Hepatocyte (in vitro differentiated cells): Measurements from ENCODE around the gene PRKAR1B. TPM values are rescaled to one million over a fixed set of nuclear protein-coding genes. Genes with fewer than 3 reads are reported as not detected.

ENCODE experiments used
- DNase-seq: peaks from one replicate; pipeline ENCODE4 v3.0.0-alpha.2; 2016; ENCODE audit warnings: low spot score
- H2AFZ ChIP-seq: fragments of 200-600 bp; sonication (generic); 2 replicates; pipeline ENCODE4 v1.6.0; 2016; ENCODE audit warnings: antibody characterized with exemption, mild to moderate bottlenecking
- H3K27ac ChIP-seq: fragments of 200-600 bp; sonication (generic); 2 replicates; pipeline ENCODE4 v1.5.1; 2016; ENCODE audit warnings: mild to moderate bottlenecking
- H3K27me3 ChIP-seq: fragments of 200-600 bp; sonication (generic); 2 replicates; pipeline ENCODE4 v1.6.1; 2016
- H3K36me3 ChIP-seq: fragments of 200-600 bp; sonication (generic); replicated peaks from 2 replicates; pipeline ENCODE4 v1.5.1; 2016; ENCODE audit warnings: low read depth; ENCODE audit not compliant: insufficient read depth
- H3K4me1 ChIP-seq: fragments of 200-600 bp; sonication (generic); 2 replicates; pipeline ENCODE4 v1.5.1; 2016; ENCODE audit warnings: mild to moderate bottlenecking, moderate library complexity; ENCODE audit not compliant: insufficient read depth
- H3K4me2 ChIP-seq: fragments of 200-600 bp; sonication (generic); 2 replicates; pipeline ENCODE4 v1.6.0; 2016
- H3K4me3 ChIP-seq: fragments of 200-600 bp; sonication (generic); 2 replicates; pipeline ENCODE4 v1.5.1; 2016; ENCODE audit warnings: mild to moderate bottlenecking
- H3K79me2 ChIP-seq: fragments of 200-600 bp; sonication (generic); 2 replicates; pipeline ENCODE4 v1.6.0; 2017; ENCODE audit warnings: mild to moderate bottlenecking
- H3K9me2 ChIP-seq: fragments of 200-600 bp; sonication (generic); replicated peaks from 2 replicates; pipeline ENCODE4 v1.6.0; 2017; ENCODE audit warnings: mild to moderate bottlenecking; ENCODE audit not compliant: insufficient read depth
- H3K9me3 ChIP-seq: fragments of 200-600 bp; sonication (generic); 2 replicates; pipeline ENCODE4 v1.5.1; 2016; ENCODE audit warnings: low read depth, mild to moderate bottlenecking
- H4K20me1 ChIP-seq: fragments of 200-600 bp; sonication (generic); 2 replicates; pipeline ENCODE4 v1.6.0; 2016; ENCODE audit warnings: mild to moderate bottlenecking; ENCODE audit not compliant: insufficient read depth, poor library complexity, severe bottlenecking
- CTCF ChIP-seq: fragments of 200-600 bp; sonication (generic); IDR thresholded peaks from 2 replicates; pipeline ENCODE4 v1.5.1; 2016; ENCODE audit warnings: antibody characterized with exemption, mild to moderate bottlenecking; ENCODE audit not compliant: poor library complexity
- EZH2 ChIP-seq: fragments of 200-600 bp; sonication (generic); IDR thresholded peaks from 2 replicates; pipeline ENCODE4 v1.6.1; 2016; ENCODE audit warnings: antibody characterized with exemption, mild to moderate bottlenecking, borderline replicate concordance
- EZH2phosphoT487 ChIP-seq: fragments of 200-600 bp; sonication (generic); IDR thresholded peaks from one replicate; pipeline ENCODE4 v1.6.1; 2018; ENCODE audit warnings: antibody characterized with exemption, mild to moderate bottlenecking, low read depth, moderate library complexity; ENCODE audit not compliant: unreplicated experiment, severe bottlenecking
- WGBS: methylation state at CpG from one replicate; pipeline ENCODE4 v1.1.6; 2016; ENCODE audit warnings: low lambda C conversion rate; ENCODE audit errors: missing lambda C conversion rate; 5-methylcytosine and 5-hydroxymethylcytosine counted together
- polyA plus RNA-seq: library from polyadenylated mRNA; unstranded; fragments of >200 nt; fragmentation: Nextera tagmentation; extraction: Ambion mirVana; gene quantifications from 2 replicates; pipeline ENCODE4 v1.2.1, GENCODE V29; 2016
- total RNA-seq: library from RNA; depleted of rRNA; stranded (reverse); fragments of >200 nt; gene quantifications from 2 replicates; pipeline ENCODE4 v1.2.3, GENCODE V29; 2014

The PRKAR1B gene
- total and polyA plus RNA-seq, 2 experiments from 2014 or later = 16.6 to 28.7 TPM

GRCh38 chr7:582081-582835 lies 144.8 kb downstream of the PRKAR1B start:
- H4K20me1 ChIP-seq = no peaks in the 10 kb centered on the region
- H3K4me1 ChIP-seq = peaks cover 1% of the 10 kb centered on the region
- WGBS = 96% methylated on average over 42 of the region's 43 CpGs
- H3K9me2 ChIP-seq = no peaks in the 10 kb centered on the region
- no peak overlapping the region for H3K4me3 ChIP-seq
- no peaks in the 10 kb centered on the region for H3K79me2 ChIP-seq
- no peak overlapping the region for H3K4me2 ChIP-seq
- H2AFZ ChIP-seq = no peak overlapping the region
- H3K27me3 ChIP-seq = no peaks in the 10 kb centered on the region
- no peak for DNase-seq
- no peak for TF ChIP-seq EZH2phosphoT487
- TF ChIP-seq EZH2 = no peak
- TF ChIP-seq CTCF = no peak
- no peaks in the 10 kb centered on the region for H3K36me3 ChIP-seq
- no peak overlapping the region for H3K27ac ChIP-seq
- H3K9me3 ChIP-seq = no peaks in the 10 kb centered on the region

GRCh38 chr7:578386-578785 lies 148.7 kb downstream of the PRKAR1B start:
- no peaks in the 10 kb centered on the region for H3K36me3 ChIP-seq
- H3K27ac ChIP-seq = no peak overlapping the region
- WGBS = 97% methylated on average over 15 of the region's 16 CpGs
- TF ChIP-seq EZH2 = no peak
- TF ChIP-seq EZH2phosphoT487 = no peak
- no peak for TF ChIP-seq CTCF
- DNase-seq = no peak
- H3K9me3 ChIP-seq = no peaks in the 10 kb centered on the region
- H3K4me1 ChIP-seq = no peaks in the 10 kb centered on the region
- no peaks in the 10 kb centered on the region for H3K79me2 ChIP-seq
- no peak overlapping the region for H3K4me2 ChIP-seq
- no peaks in the 10 kb centered on the region for H3K9me2 ChIP-seq
- no peak overlapping the region for H3K4me3 ChIP-seq
- no peaks in the 10 kb centered on the region for H3K27me3 ChIP-seq
- H2AFZ ChIP-seq = no peak overlapping the region
- H4K20me1 ChIP-seq = no peaks in the 10 kb centered on the region

GRCh38 chr7:577741-578370 lies 149.2 kb downstream of the PRKAR1B start:
- TF ChIP-seq EZH2phosphoT487 = no peak
- no peak for TF ChIP-seq EZH2
- TF ChIP-seq CTCF = no peak
- Histone ChIP-seq H3K27ac (no peak overlapping the region), H3K4me3 (no peak overlapping the region), H3K79me2 (no peaks in the 10 kb centered on the region), H3K9me3 (no peaks in the 10 kb centered on the region), H2AFZ (no peak overlapping the region), H3K4me2 (no peak overlapping the region), H3K36me3 (no peaks in the 10 kb centered on the region), H4K20me1 (no peaks in the 10 kb centered on the region), H3K4me1 (no peaks in the 10 kb centered on the region), H3K9me2 (no peaks in the 10 kb centered on the region), H3K27me3 (no peaks in the 10 kb centered on the region)
- DNase-seq = no peak
- WGBS = 93% methylated on average over 30 of the region's 30 CpGs
